Stimulated activated CD8-positive, alpha-beta memory T cell treated with anti-CD3 and anti-CD28 coated beads, Interleukin-7, amount 100 ng/mL, for 48 hours (primary cell): ENCODE data around the gene SCN4B.

Experiments
- DNase-seq, 2 donors: peaks; one replicate each; pipeline ENCODE4 v3.0.0-alpha.2; 2020; ENCODE audit warnings: low read depth in 1 of 2; ENCODE audit errors: extremely low read depth in 1 of 2

SCN4B gene

GRCh38 chr11:118154641-118155040 lies 2.0 kb upstream of the SCN4B start:
- DNase-seq: no peak

- no peak for DNase-seq
Measured at GRCh38 chr11:118153976-118154375, 1.4 kb upstream of the SCN4B start.

GRCh38 chr11:118153516-118153915 lies 893 bp upstream of the SCN4B start:
- DNase-seq: no peak

GRCh38 chr11:118152020-118152551 lies 537 bp downstream of the SCN4B start:
- DNase-seq: no peak

- DNase-seq: no peak
Measured at GRCh38 chr11:118151431-118151830, 1.2 kb downstream of the SCN4B start.

GRCh38 chr11:118149493-118149892 lies 3.1 kb downstream of the SCN4B start:
- DNase-seq: no peak

- DNase-seq: no peak
Measured at GRCh38 chr11:118148856-118149255, 3.8 kb downstream of the SCN4B start.

GRCh38 chr11:118148240-118148639 lies 4.4 kb downstream of the SCN4B start:
- no peak for DNase-seq

GRCh38 chr11:118147502-118147901 lies 5.1 kb downstream of the SCN4B start:
- no peak for DNase-seq

GRCh38 chr11:118146554-118146953 lies 6.1 kb downstream of the SCN4B start:
- DNase-seq: no peak

GRCh38 chr11:118145285-118146227 lies 7.1 kb downstream of the SCN4B start:
- peak; percentile 72 to 79 for DNase-seq

GRCh38 chr11:118144301-118145268 lies 8.0 kb downstream of the SCN4B start:
- DNase-seq: no peak

GRCh38 chr11:118143661-118144185 lies 8.9 kb downstream of the SCN4B start:
- no peak for DNase-seq

GRCh38 chr11:118142809-118143208 lies 9.8 kb downstream of the SCN4B start:
- DNase-seq: no peak

GRCh38 chr11:118142081-118142480 lies 10.5 kb downstream of the SCN4B start:
- no peak for DNase-seq

- no peak for DNase-seq
Measured at GRCh38 chr11:118139578-118139977, 13.0 kb downstream of the SCN4B start.

- DNase-seq: no peak
Measured at GRCh38 chr11:118138839-118139420, 13.7 kb downstream of the SCN4B start.

- no peak for DNase-seq
Measured at GRCh38 chr11:118136801-118137200, 15.8 kb downstream of the SCN4B start.

- no peak for DNase-seq
Measured at GRCh38 chr11:118136341-118136740, 16.3 kb downstream of the SCN4B start.

- DNase-seq: no peak
Measured at GRCh38 chr11:118135796-118136165, 16.8 kb downstream of the SCN4B start.
